Lung microvascular endothelial cell (primary cell): Measurements from ENCODE around the gene THRSP. TPM values are rescaled to one million over a fixed set of nuclear protein-coding genes. Genes with fewer than 3 reads are reported as not detected.
"Not testable (repeated sequence)": the region's sequence is repeated elsewhere in the genome, so short reads cannot be mapped to it uniquely, and the experiment has no call there.

Experiments
- DNase-seq, 2 donors: peaks; one replicate each; pipeline versions ENCODE4 v3.0.0 to v3.0.0-alpha.2; 2010; ENCODE audit warnings: low read depth in 2 of 2
- total RNA-seq: library from RNA; depleted of rRNA; stranded (reverse); fragments of >200 nt; gene quantifications from 2 replicates; pipeline ENCODE4 v1.2.1, GENCODE V29; 2014

Gene THRSP
- total RNA-seq, 1 donor from 2014 or later: not detected

DNA sequence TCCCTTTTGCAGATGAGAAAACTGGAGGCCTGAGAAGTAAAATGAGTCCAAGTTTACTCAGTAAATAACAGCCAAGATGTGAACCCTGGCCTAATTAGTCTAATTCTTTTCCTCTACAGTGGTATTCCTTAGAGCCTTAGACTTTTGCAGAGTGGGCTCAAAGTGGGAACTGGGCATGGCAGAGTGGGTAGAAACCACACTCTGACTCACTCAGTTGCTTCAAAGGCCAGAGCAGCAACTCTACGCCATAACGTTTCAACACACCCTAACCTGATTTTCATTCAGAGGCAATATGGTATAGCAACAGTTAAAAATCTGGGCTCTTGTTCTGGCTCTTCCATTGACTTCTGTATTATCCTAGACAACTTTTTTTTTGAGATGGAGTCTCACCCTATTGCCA is 2.8 kb downstream of the THRSP start:
- no peak for DNase-seq

DNA sequence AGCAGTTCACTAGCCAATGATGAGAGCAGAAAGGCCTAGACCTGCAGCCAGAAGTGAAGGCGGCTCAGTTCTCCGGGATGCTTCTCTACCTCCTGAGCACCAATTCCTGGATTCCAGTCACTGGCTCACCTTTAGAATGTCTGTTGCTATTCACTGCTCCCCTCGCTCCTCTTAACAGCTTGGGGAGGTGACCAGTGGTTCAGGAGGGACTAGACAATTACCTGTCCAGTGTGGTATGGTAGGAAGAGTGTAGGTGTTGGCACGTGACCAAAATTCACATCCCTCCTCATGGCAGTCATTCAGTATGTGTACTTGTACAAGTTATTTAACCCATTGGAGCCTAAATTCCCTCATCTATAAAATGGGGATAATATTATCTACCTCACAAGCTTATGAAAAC is 4.0 kb downstream of the THRSP start:
- no peak for DNase-seq

DNA sequence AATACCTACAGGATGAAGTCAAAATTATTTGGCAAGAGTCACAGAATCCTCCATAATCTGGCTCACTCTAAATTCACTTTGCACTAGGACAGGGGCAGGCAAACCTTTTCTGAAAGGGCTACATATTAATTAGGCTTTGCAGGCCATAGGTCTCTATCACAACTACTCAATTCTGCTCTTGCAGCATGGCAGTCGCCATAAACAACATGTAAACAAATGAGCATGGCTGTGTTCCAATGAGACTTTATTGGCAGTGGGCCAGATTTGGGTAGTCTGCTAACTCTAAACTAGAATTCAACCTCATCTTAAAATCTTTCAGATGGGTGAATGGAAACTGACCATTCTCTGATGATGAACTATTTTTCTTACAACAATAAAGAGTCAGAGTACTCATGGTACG is 5.8 kb downstream of the THRSP start:
- DNase-seq: peak; percentile 33 to 50

DNA sequence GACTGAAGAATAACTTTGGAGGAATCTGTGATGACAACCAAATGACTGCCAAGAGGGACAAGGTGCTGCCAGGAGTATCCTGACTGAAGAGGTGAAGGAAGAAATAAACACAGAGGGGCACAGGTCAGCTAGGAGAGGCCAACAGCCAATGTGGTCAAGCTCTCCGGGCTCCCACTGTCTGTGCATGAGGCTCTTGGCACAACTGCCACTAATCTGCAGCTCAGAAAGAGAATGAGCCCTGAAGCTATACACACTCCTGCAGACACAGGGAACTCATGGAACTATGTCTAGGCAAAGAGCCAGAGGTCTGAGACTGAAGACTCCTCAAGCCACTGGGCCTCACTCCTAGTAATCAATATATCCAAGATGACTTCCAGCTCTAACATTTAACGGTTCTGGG is 7.0 kb downstream of the THRSP start:
- DNase-seq: no peak

DNA sequence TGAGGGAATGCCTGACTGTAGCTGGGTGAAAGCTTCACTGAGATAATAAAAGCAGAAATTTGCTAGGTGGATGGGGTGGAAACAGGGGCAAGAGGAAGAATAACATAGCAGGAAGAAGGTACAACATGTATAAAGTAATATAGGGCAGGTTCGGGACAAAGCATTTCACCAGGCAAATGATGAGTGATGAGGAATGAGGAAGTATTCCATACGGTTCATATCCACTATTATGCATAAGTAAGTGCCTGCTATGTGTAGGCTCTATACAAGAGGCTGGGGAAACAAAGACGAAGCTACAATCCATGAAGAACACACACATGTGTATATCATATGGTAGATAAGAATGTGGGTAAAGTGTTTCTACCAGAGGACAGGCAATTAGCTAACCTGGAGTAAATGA is 8.1 kb downstream of the THRSP start:
- DNase-seq: no peak

DNA sequence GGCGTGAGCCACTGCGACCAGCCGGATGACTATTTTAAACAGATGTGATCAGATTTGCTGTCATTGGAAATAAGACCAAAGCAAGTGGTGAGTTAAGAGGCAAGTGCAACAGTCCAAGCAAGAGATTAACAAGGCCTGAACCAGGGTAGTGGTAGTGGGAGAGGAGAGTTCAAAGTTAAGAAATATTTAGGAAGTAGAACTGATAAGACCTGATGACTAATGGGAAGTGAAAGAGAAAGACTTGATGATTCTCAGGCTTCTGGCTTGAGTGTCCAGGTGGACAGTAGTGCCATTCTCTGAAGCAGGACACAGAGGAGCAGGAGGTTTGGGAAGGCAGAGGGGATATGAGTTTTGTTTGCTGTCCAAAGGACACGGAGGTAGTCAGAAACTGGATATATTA is 8.8 kb downstream of the THRSP start:
- DNase-seq: no peak

DNA sequence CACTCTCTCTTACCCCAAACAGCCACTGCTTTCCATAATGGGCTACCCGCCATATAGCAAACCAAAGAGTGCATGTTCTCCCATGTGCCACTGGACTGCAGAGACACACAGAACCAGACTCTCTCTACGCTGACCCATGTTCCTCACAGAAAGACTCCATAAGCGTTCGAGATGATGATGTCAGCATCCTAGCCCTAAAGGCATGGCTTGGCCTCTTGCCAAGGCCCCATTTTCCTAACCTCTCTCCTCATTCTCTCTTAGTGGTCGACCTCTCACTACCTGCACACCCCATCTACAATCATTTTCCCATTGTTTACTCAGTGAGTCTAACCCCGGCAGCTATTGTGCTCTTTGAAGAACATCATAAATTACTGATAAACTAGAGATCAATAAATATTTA is 11.1 kb downstream of the THRSP start:
- no peak for DNase-seq

DNA sequence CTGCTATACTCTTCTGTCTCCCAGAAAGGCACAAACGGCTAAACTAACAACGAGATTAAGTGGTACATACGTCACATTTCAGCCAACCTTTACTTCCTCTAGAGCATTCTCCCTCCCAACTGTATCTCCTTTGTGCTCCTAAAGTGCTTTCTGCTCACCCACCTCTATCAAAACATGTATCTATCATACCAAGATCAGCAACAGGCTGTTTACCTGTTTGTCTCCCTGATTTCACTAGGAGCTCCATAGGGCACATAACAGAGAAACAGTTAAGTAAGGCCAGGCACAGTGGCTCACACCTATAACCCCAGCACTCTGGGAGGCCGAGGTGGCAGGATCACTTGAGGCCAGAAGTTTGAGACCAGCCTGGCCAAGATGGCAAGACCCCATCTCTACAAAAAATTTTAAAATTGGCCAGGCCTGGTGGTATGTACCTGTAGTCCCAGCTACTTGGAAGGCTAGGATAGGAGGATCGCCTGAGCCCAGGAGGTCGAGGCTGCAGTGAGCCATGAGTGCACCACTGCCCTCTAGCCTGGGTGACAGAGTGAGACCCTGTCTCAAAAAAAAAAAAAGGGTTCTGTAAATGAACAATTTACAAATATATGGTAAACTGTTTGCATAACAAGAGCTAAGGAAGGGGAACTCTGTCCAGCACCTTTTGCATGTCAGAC is 13.2 kb downstream of the THRSP start:
- DNase-seq: no peak

DNA sequence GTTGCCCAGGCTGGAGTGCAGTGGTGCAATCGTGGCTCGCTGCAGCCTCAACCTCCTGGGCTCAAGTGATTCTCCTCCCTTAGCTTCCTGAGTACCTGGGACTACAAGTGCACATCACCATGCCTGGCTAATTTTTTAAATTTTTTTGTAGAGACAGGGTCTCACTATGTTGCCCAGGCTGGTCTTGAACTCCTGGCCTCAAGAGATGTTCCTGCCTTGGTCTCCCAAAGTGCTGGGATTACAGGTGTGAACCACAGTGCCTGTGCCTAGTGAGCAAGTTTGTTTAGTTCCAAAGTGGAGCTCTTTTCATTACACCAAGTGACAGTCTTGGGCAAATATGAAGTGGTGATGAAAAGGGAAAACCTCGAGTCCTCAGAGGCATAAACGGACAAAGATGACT is 13.9 kb downstream of the THRSP start:
- DNase-seq: not testable (repeated sequence)

DNA sequence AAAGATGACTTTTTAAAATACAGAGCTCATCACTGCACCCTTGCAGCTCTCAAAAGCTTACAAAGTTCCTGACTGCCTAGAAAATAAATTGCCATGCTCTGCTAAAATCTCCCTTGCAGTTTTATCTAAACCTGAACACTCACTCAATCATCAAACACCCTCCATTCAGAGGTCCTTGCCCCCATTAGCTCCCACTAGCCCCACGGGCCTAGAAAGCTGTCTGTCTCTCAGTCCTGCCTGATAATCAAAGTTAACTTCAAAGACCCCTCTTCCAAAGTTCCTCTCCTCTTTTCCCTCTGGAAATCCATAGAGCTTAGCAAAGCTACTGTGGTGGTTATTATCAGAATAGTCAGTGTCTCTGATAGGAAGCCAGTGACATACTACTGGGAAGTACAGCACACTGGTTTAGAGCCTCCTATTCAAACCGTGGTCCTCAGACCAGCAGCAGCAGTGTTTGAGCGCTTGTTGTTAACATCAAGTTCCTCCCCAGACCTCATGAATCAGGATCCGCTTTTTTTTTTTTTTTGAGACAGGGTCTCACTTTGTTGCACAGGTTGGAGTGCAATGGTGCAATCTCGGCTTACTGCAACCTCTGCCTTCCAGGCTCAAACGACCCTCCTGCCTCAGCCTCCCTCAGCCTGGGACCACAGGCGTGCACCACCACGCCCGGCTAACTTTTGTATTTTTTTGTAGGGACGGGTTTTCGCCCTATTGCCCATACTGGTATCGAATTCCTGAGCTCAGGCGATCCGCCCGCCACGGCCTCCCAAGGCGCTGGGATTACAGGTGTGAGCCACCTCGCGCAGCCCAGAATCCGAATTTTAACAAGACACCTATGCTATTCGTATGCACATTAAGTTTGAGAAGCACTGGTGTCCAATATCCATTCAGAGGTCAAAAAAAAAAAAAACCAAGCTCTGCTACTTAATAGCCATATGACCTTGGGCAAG is 14.8 kb downstream of the THRSP start:
- peak in 1 of 2 donors; percentile 6 for DNase-seq

DNA sequence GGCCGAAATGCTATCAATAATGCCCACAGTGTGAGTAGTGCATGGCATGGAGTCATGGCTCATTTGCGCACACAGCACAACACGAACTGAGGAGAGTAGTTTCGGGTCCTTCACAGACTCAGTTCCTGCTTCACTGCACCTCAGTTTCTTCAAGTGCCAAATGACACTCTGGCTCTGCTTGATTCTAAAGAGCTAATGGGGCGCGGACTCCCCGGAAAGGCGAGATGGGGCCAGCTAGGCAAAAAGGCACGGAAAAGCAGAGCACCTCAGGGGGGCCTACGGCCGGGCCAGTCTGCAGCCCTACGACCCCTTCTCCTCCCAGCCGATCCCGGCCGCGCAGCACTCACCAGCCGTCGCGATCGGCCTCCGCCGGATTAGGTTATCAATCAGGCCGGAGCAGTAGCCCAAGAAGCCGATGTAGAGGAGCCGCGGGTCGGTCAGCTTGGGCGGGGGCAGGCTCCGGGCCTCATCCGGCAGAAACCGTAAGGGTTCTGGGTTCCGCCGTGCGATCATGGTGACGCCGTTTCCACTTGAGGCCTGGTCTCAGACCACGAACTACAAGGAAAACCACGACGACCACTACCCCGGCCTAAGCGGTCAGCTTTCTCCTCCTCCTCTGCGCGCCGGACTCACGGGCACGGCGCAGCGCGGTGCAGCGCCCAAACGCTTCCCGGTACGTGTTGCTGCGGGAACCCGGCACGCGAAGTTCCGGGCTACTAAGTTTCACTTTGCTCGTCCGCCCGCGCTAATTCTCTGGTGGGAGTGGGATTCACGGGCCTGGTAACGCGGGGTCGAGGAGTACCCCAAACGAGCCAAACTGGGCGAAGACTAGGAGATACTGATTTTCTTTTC is 15.8 kb downstream of the THRSP start, which contains the start of gene NDUFC2:
Gene NDUFC2 (minus strand): TSS at position 631 of the 852 bp plus-strand sequence. CDS start 118 bp downstream, at position 513.
- DNase-seq: peak; percentile 90 to 92

DNA sequence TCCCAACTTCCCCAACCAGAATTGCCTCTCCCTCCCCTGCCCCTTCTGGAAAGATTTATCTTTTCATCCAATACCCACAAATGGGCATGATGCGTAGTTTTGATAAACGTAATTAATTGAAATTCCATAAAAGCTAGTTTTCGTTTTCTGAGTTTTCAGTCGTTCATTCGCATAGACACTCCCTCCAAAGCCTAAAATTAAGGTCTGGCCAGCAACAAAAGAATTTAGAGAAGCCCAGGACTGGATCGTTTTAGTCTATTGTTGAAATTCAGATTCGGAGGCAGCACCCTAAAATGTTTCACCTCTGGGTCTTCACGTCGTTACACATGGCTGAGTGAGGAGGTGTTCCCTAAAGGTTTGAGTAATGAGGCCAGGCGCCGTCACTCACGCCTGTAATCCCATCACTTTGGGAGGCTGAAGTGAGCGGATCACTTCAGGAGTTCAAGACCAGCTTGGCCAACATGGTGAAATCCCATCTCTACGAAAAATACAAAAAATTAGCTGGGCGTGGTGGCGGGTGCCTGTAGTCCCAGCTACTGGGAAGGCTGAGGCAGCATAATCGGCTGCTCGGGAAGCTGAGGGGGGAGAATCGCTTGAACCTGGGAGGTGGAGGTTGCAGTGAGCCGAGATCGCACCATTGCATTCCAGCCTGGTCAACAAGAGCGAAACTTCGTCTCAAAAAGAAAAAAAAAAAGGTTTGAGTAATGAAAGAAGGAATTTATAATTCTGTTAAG is 16.6 kb downstream of the THRSP start:
- DNase-seq: no peak

DNA sequence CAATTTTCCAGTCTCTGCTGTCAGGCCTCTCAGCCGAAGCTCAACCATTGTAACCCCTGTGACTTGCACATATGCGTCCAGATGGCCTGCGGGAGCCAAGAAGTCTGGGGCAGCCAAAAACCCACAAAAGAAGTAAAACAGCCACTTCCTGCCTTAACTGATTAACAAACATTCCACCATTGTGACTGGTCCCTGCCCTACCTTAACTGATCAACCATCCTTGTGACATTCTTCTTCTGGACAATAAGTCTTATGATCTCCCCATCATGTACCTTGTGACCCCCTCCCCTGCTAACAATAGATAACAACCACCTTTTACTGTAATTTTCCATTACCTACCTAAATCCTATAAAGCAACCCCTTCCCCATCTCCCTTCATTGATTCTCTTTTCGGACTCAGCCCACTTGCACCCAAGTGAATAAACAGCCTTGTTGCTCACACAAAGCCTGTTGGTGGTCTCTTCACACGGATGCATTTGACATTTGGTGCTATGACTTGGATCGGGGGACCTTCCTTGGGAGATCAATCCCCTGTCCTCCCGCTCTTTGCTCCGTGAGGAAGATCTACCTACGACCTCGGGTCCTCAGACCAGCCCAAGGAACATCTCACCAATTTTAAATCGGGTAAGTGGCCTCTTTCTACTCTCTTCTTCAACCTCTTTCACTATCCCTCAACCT is 17.3 kb downstream of the THRSP start:
- peak in 1 of 2 donors; percentile 31 for DNase-seq

DNA sequence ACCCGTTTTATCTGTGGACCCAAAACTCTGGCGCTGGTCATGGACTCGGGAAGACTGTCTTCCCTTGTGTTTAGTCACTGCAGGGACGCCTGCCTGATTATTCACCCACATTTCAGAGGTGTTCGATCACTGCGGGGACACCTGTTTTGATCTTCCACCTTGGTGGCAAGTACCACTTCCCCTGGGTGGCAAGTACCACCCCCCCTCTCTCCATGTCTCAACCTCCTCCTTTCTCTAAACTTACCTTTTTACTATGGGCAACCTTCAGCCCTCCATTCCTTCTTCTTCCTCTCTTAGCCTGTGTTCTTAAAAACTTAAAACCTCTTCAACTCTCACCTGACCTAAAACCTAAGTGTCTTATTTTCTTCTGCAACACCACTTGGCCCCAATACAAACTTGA is 17.9 kb downstream of the THRSP start:
- DNase-seq: no peak

DNA sequence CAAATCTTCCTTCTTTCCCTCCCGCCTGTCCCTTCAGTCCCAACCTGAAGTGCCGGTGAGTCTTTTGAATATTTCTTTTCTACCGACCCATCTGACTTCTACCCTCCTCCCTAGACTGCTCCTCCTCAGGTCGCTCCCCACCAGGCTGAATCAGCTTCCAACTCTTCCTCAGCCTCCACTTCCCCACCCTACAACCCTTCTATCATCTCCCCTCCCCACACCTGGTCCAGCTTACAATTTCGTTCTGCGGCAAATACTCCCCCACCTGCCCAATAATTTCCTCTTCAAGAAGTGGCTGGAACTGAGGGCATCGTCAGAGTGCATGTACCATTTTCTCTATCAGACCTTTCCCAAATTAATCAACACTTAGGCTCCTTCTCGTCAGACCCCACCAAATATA is 18.5 kb downstream of the THRSP start:
- no peak for DNase-seq

DNA sequence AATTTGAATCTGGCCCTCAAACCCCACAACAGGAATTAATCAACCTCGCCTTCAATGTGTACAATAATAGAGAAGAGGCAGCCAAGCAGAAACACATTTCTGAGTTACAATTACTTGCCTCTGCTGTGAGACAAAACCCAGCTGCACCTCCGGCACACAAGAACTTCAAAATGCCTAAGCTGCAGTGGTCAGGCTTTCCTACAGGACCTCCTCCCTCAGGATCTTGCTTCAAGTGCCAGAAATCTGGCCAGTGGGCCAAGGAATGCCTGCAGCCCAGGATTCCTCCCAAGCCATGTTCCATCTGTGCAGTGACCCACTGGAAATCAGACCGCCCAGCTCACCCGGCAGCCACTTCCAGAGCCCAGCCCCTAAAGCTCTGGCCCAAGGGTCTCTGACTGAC is 19.4 kb downstream of the THRSP start:
- no peak for DNase-seq

DNA sequence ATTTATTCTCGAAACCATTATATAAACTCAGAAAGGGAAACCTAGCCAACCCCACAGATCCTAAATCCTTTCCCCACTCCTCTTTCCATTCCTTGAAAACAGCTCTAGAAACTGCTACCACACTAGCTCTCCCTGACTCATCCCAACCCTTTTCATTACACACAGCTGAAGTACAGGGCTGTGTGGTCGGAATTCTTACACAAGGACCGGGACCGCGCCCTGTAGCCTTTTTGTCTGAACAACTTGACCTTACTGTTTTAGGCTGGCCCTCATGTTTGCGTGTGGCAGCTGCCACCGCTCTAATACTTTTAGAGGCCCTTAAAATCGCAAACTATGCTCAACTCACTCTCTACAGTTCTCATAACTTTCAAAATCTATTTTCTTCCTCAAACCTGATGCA is 20.8 kb downstream of the THRSP start:
- DNase-seq: not testable (repeated sequence)

DNA sequence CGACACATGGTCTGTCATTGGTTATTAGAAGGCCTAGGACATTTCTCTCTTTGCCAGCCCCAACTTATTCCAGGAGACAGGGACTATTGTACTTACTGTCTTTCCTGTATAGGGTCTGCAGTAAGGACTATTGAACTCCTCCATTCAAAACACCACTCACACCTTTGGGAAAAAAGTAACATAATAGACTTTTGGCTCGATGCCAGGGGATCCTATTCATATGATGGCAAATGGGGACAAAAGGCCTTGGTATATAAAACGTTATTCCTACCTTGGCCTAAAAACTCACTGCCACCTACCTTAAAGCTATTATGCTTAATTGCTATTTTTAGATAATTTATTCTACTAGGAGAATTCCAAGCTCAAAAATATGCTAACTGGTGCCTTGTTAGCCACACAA is 22.3 kb downstream of the THRSP start:
- peak in 1 of 2 donors; percentile 27 for DNase-seq

DNA sequence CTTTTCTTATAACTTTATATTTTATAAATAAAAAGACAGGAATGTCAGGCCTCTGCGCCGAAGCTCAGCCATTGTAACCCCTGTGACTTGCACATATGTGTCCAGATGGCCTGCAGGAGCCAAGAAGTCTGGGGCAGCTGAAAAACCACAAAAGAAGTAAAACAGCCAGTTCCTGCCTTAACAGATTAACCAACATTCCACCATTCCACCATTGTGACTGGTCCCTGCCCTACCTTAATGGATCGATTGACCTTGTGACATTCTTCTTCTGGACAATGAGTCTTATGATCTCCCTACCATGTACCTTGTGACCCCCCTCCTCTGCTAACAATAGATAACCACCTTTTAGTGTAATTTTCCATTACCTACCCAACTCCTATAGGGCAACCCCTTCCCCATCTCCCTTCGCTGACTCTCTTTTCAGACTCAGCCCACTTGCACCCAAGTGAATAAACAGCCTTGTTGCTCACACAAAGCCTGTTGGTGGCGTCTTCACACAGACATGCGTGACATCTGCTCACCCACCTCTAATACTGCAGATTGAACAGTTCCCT is 22.9 kb downstream of the THRSP start:
- not testable (repeated sequence) for DNase-seq

DNA sequence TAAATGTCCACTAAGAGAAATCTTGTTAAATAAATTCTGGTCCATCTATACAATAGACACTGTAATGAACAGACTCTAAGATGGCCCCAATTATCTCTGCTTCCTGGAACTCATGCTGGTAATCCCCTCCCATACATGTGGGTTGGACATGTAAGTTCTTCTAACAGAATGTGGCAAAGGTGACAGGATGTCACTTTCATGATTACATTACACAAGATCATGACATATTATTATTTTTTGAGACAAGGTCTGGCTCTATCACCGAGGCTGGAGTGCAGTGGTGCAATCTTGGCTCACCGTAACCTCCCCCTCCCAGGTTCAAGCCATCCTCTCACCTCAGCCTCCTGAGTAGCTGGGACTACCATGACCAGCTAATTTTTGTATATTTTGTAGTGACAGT is 30.6 kb downstream of the THRSP start:
- no peak for DNase-seq
